GM23248 (cell line): Measurements from ENCODE around the gene NEK11.

ENCODE experiments used
- EZH2 ChIP-seq: fragments of 200-600 bp; sonication (generic); IDR thresholded peaks from 2 replicates; pipeline ENCODE4 v1.6.1; 2018; ENCODE audit warnings: antibody characterized with exemption, mild to moderate bottlenecking; ENCODE audit not compliant: insufficient read depth, poor library complexity, severe bottlenecking
- EZH2phosphoT487 ChIP-seq: fragments of 200-600 bp; sonication (generic); IDR thresholded peaks from 2 replicates; pipeline ENCODE4 v1.6.1; 2018; ENCODE audit warnings: antibody characterized with exemption, moderate library complexity, mild to moderate bottlenecking, low read depth; ENCODE audit not compliant: insufficient read depth

- TF ChIP-seq EZH2 (no peak), EZH2phosphoT487 (no peak)
Observed at GRCh38 chr3:130981469-130981868, 45.2 kb upstream of the NEK11 start.
